Type B pancreatic cell (in vitro differentiated cells): ENCODE results near the gene CX3CL1. TPM values are rescaled to one million over a fixed set of nuclear protein-coding genes. Genes with fewer than 3 reads are reported as not detected.
A peak's percentile ranks its signal among the peaks of the same experiment; 100 is the strongest.

ENCODE experiments used
- DNase-seq: peaks from one replicate; pipeline ENCODE4 v3.0.0; 2021; ENCODE audit warnings: mixed read lengths; ENCODE audit not compliant: unreplicated experiment; ENCODE audit errors: extremely low spot score
- H3K27ac Mint-ChIP-seq: 2 replicates; pipeline ENCODE4 v1.8.0; 2021; ENCODE audit warnings: mild to moderate bottlenecking, mixed read lengths
- H3K27me3 Mint-ChIP-seq: 2 replicates; pipeline ENCODE4 v1.8.0; 2021; ENCODE audit warnings: mixed read lengths
- H3K36me3 Mint-ChIP-seq: 2 replicates; pipeline ENCODE4 v1.8.0; 2021; ENCODE audit warnings: mixed read lengths
- H3K4me1 Mint-ChIP-seq: one replicate; pipeline ENCODE4 v1.8.0; 2021; ENCODE audit warnings: mixed read lengths; ENCODE audit not compliant: unreplicated experiment
- H3K4me3 Mint-ChIP-seq: 2 replicates; pipeline ENCODE4 v1.8.0; 2021; ENCODE audit warnings: mild to moderate bottlenecking, mixed read lengths
- H3K9me3 Mint-ChIP-seq: 2 replicates; pipeline ENCODE4 v1.8.0; 2021; ENCODE audit warnings: mixed read lengths
- CTCF ChIP-seq: fragments of 200-600 bp; sonication (generic); conservative IDR thresholded peaks from 2 replicates; pipeline ENCODE4 v1.5.0; 2021; ENCODE audit warnings: antibody characterized with exemption, mild to moderate bottlenecking
- total RNA-seq: library from RNA; stranded (reverse); gene quantifications from 2 replicates; pipeline ENCODE4 v1.2.1, GENCODE V29; 2021; ENCODE audit warnings: low replicate concordance

The CX3CL1 gene
- total RNA-seq, 1 donor from 2014 or later = 17.8 TPM

GRCh38 chr16:57376313-57376818 is 4.1 kb downstream of the CX3CL1 start:
- no peak overlapping the region for H3K27ac Mint-ChIP-seq
- H3K27me3 Mint-ChIP-seq = no peaks in the 10 kb centered on the region
- H3K9me3 Mint-ChIP-seq = no peaks in the 10 kb centered on the region
- no peak for TF ChIP-seq CTCF
- H3K4me1 Mint-ChIP-seq = peaks cover 23% of the 10 kb centered on the region
- H3K36me3 Mint-ChIP-seq = no peaks in the 10 kb centered on the region
- no peak for DNase-seq
- no peak overlapping the region for H3K4me3 Mint-ChIP-seq

GRCh38 chr16:57377080-57377841 is 5.0 kb downstream of the CX3CL1 start:
- no peak for TF ChIP-seq CTCF
- H3K27ac Mint-ChIP-seq = peak overlapping the region; percentile 80
- H3K27me3 Mint-ChIP-seq = no peaks in the 10 kb centered on the region
- no peak for DNase-seq
- peaks cover 23% of the 10 kb centered on the region for H3K4me1 Mint-ChIP-seq
- H3K36me3 Mint-ChIP-seq = no peaks in the 10 kb centered on the region
- peak overlapping the region; percentile 60 for H3K4me3 Mint-ChIP-seq
- H3K9me3 Mint-ChIP-seq = no peaks in the 10 kb centered on the region

- Mint-ChIP-seq H3K36me3 (no peaks in the 10 kb centered on the region), H3K27me3 (no peaks in the 10 kb centered on the region), H3K4me3 (no peak overlapping the region), H3K4me1 (peaks cover 10% of the 10 kb centered on the region), H3K27ac (no peak overlapping the region), H3K9me3 (no peaks in the 10 kb centered on the region)
- TF ChIP-seq CTCF = no peak
- no peak for DNase-seq
Observed at GRCh38 chr16:57379579-57379978, 7.3 kb downstream of the CX3CL1 start.

GRCh38 chr16:57380671-57381462 is 8.6 kb downstream of the CX3CL1 start:
- no peaks in the 10 kb centered on the region for H3K9me3 Mint-ChIP-seq
- no peak overlapping the region for H3K27ac Mint-ChIP-seq
- no peak for DNase-seq
- no peak for TF ChIP-seq CTCF
- H3K4me3 Mint-ChIP-seq = no peak overlapping the region
- no peaks in the 10 kb centered on the region for H3K27me3 Mint-ChIP-seq
- peaks cover 10% of the 10 kb centered on the region for H3K4me1 Mint-ChIP-seq
- no peaks in the 10 kb centered on the region for H3K36me3 Mint-ChIP-seq

GRCh38 chr16:57381791-57382534 is 9.7 kb downstream of the CX3CL1 start:
- no peak for DNase-seq
- H3K27ac Mint-ChIP-seq = no peak overlapping the region
- no peak overlapping the region for H3K4me3 Mint-ChIP-seq
- no peak for TF ChIP-seq CTCF
- H3K36me3 Mint-ChIP-seq = no peaks in the 10 kb centered on the region
- H3K4me1 Mint-ChIP-seq = peaks cover 15% of the 10 kb centered on the region
- H3K27me3 Mint-ChIP-seq = no peaks in the 10 kb centered on the region
- no peaks in the 10 kb centered on the region for H3K9me3 Mint-ChIP-seq
